BJ (cell line): ENCODE measurements around the gene ESRRG. TPM values are rescaled to one million over a fixed set of nuclear protein-coding genes. Genes with fewer than 3 reads are reported as not detected.

Experiments
- CTCF ChIA-PET: fragments of 350-600 bp; formaldehyde crosslinking; extraction: SDS; loops from one replicate; lab custom pipeline; 2021; ENCODE audit warnings: antibody characterized with exemption, inconsistent platforms; lab: Yijun Ruan, JAX
- POLR2A ChIA-PET: fragments of 300-600 bp; sonication (Branson Sonifier 250); formaldehyde crosslinking; extraction: SDS; loops from one replicate; lab custom pipeline; 2021; ENCODE audit warnings: antibody characterized with exemption; lab: Charles Lee
- DNase-seq: peaks from one replicate; pipeline ENCODE4 v3.0.0-alpha.2; 2011; ENCODE audit warnings: low read depth
- H3K27me3 ChIP-seq: 2 replicates; pipeline ENCODE4 v1.6.0; 2011; ENCODE audit warnings: low read length; ENCODE audit not compliant: control insufficient read depth, insufficient read depth
- H3K36me3 ChIP-seq: 2 replicates; pipeline ENCODE4 v1.5.1; 2011; ENCODE audit warnings: low read length; ENCODE audit not compliant: control insufficient read depth, insufficient read depth
- H3K4me3 ChIP-seq: 2 replicates; pipeline ENCODE4 v1.5.1; 2011; ENCODE audit warnings: low read depth, mild to moderate bottlenecking, control low read depth, low read length
- CTCF ChIP-seq: IDR thresholded peaks from 2 replicates; pipeline ENCODE4 v1.5.1; 2011; ENCODE audit warnings: low read depth, mild to moderate bottlenecking, control low read depth, inconsistent platforms, low read length, moderate library complexity; ENCODE audit not compliant: insufficient read depth
- polyA plus RNA-seq: library from polyadenylated mRNA; depleted of rRNA; stranded (reverse); fragments of >200 nt; gene quantifications from 2 replicates; pipeline ENCODE4 v1.2.3, GENCODE V29; 2011

ESRRG gene
- polyA plus RNA-seq, 1 experiment = 0.05 TPM

GRCh38 chr1:216475659-216476276 is 247.5 kb downstream of the ESRRG start:
- POLR2A ChIA-PET = no interaction called here
- Histone ChIP-seq H3K27me3 (no peaks in the 10 kb centered on the region), H3K36me3 (no peaks in the 10 kb centered on the region), H3K4me3 (no peak overlapping the region)
- DNase-seq = no peak
- CTCF ChIA-PET = no interaction called here
- no peak for TF ChIP-seq CTCF

- no peaks in the 10 kb centered on the region for H3K27me3 ChIP-seq
- H3K4me3 ChIP-seq = no peak overlapping the region
- ChIA-PET CTCF (no interaction called here), POLR2A (no interaction called here)
- no peaks in the 10 kb centered on the region for H3K36me3 ChIP-seq
- DNase-seq = no peak
- no peak for TF ChIP-seq CTCF
These were observed 256.9 kb downstream of the ESRRG start for GRCh38 chr1:216466162-216466801.

GRCh38 chr1:216464489-216464888 is 258.7 kb downstream of the ESRRG start:
- peak; percentile 88 for DNase-seq
- ChIA-PET POLR2A (interaction anchor here (0.5 to 0.6 kb wide), 2 partner anchors 630 to 1838 kb away, joined by 3 to 16 read pairs; no protein-coding TSS in a partner anchor), CTCF (no interaction called here)
- TF ChIP-seq CTCF = no peak
- no peak overlapping the region for H3K4me3 ChIP-seq
- H3K27me3 ChIP-seq = no peaks in the 10 kb centered on the region
- H3K36me3 ChIP-seq = no peaks in the 10 kb centered on the region

GRCh38 chr1:216462066-216462775 is 261.0 kb downstream of the ESRRG start:
- no peak for TF ChIP-seq CTCF
- DNase-seq = no peak
- H3K27me3 ChIP-seq = no peaks in the 10 kb centered on the region
- ChIA-PET CTCF (no interaction called here), POLR2A (no interaction called here)
- H3K4me3 ChIP-seq = no peak overlapping the region
- H3K36me3 ChIP-seq = no peaks in the 10 kb centered on the region

- Histone ChIP-seq H3K36me3 (no peaks in the 10 kb centered on the region), H3K4me3 (no peak overlapping the region), H3K27me3 (no peaks in the 10 kb centered on the region)
- CTCF ChIA-PET = no interaction called here
- POLR2A ChIA-PET = no interaction called here
- DNase-seq = no peak
- TF ChIP-seq CTCF = no peak
These were observed 261.8 kb downstream of the ESRRG start for GRCh38 chr1:216461466-216461865.
